Parathyroid adenoma (tissue), 2 donors: ENCODE data around the gene ZNF429.

ENCODE experiments used
- H2AFZ ChIP-seq: fragments of 300-600 bp; sonication (generic); one replicate; pipeline ENCODE4 v1.7.0; 2017; ENCODE audit warnings: antibody characterized with exemption, mild to moderate bottlenecking
- H3K27ac ChIP-seq: fragments of 300-600 bp; sonication (generic); one replicate; pipeline ENCODE4 v1.7.0; 2017
- H3K27me3 ChIP-seq: fragments of 300-600 bp; sonication (generic); one replicate; pipeline ENCODE4 v1.7.0; 2017; ENCODE audit warnings: low read length; ENCODE audit not compliant: control insufficient read depth, insufficient read depth
- H3K36me3 ChIP-seq: fragments of 300-600 bp; sonication (generic); one replicate; pipeline ENCODE4 v1.7.0; 2017; ENCODE audit warnings: low read length; ENCODE audit not compliant: control insufficient read depth, insufficient read depth
- H3K4me1 ChIP-seq: fragments of 300-600 bp; sonication (generic); one replicate; pipeline ENCODE4 v1.7.0; 2017; ENCODE audit warnings: control low read depth
- H3K4me2 ChIP-seq: fragments of 300-600 bp; sonication (generic); one replicate; pipeline ENCODE4 v1.7.0; 2017; ENCODE audit warnings: low read length
- H3K4me3 ChIP-seq: fragments of 300-600 bp; sonication (generic); one replicate; pipeline ENCODE4 v1.7.0; 2017; ENCODE audit warnings: low read depth, low read length
- H3K79me2 ChIP-seq: fragments of 300-600 bp; sonication (generic); one replicate; pipeline ENCODE4 v1.7.0; 2017; ENCODE audit warnings: control low read depth
- H3K9ac ChIP-seq: fragments of 300-600 bp; sonication (generic); one replicate; pipeline ENCODE4 v1.7.0; 2017; ENCODE audit warnings: mild to moderate bottlenecking
- H3K9me3 ChIP-seq: fragments of 300-600 bp; sonication (generic); one replicate; pipeline ENCODE4 v1.7.0; 2017; ENCODE audit warnings: low read length; ENCODE audit not compliant: control insufficient read depth
- CTCF ChIP-seq: fragments of 300-600 bp; sonication (generic); IDR thresholded peaks from one replicate; pipeline ENCODE4 v1.7.0; 2017; ENCODE audit warnings: antibody characterized with exemption, mild to moderate bottlenecking
- donor health status: primary hyperparathyroidism.

Gene ZNF429

GRCh38 chr19:21590867-21591266, 85.5 kb downstream of the ZNF429 start:
- Histone ChIP-seq H3K36me3 (no peaks in the 10 kb centered on the region), H3K4me3 (no peak overlapping the region)
- TF ChIP-seq CTCF: no peak

GRCh38 chr19:21593008-21593481, 87.6 kb downstream of the ZNF429 start:
- H3K79me2 ChIP-seq: no peaks in the 10 kb centered on the region
- H3K9me3 ChIP-seq: no peaks in the 10 kb centered on the region
- no peak for TF ChIP-seq CTCF
- no peaks in the 10 kb centered on the region for H3K4me1 ChIP-seq
- H2AFZ ChIP-seq: no peak overlapping the region
- H3K4me3 ChIP-seq: no peak overlapping the region
- H3K27me3 ChIP-seq: no peaks in the 10 kb centered on the region
- H3K36me3 ChIP-seq: no peaks in the 10 kb centered on the region
- no peak overlapping the region for H3K4me2 ChIP-seq
- no peak overlapping the region for H3K9ac ChIP-seq
- no peak overlapping the region for H3K27ac ChIP-seq

More at GRCh38 chr19:21590867-21591266, 85.5 kb downstream of the ZNF429 start:
- no peaks in the 10 kb centered on the region for H3K27me3 ChIP-seq
- H3K27ac ChIP-seq: no peak overlapping the region
- no peak overlapping the region for H3K9ac ChIP-seq
- H2AFZ ChIP-seq: no peak overlapping the region
- H3K9me3 ChIP-seq: no peaks in the 10 kb centered on the region
- no peak overlapping the region for H3K4me2 ChIP-seq
- no peaks in the 10 kb centered on the region for H3K79me2 ChIP-seq
- no peaks in the 10 kb centered on the region for H3K4me1 ChIP-seq

- H3K9ac ChIP-seq: no peak overlapping the region
- no peaks in the 10 kb centered on the region for H3K4me1 ChIP-seq
- H3K79me2 ChIP-seq: no peaks in the 10 kb centered on the region
- no peak overlapping the region for H2AFZ ChIP-seq
- no peak overlapping the region for H3K4me3 ChIP-seq
- no peak for TF ChIP-seq CTCF
- no peaks in the 10 kb centered on the region for H3K27me3 ChIP-seq
- H3K4me2 ChIP-seq: no peak overlapping the region
- no peak overlapping the region for H3K27ac ChIP-seq
- no peaks in the 10 kb centered on the region for H3K36me3 ChIP-seq
- no peaks in the 10 kb centered on the region for H3K9me3 ChIP-seq
Observed at GRCh38 chr19:21593502-21593901, 88.1 kb downstream of the ZNF429 start.

GRCh38 chr19:21593934-21594820, 88.8 kb downstream of the ZNF429 start:
- no peaks in the 10 kb centered on the region for H3K79me2 ChIP-seq
- no peak overlapping the region for H3K4me2 ChIP-seq
- no peak overlapping the region for H3K27ac ChIP-seq
- no peaks in the 10 kb centered on the region for H3K36me3 ChIP-seq
- H3K4me3 ChIP-seq: no peak overlapping the region
- no peak overlapping the region for H2AFZ ChIP-seq
- no peaks in the 10 kb centered on the region for H3K27me3 ChIP-seq
- H3K9me3 ChIP-seq: no peaks in the 10 kb centered on the region
- H3K4me1 ChIP-seq: no peaks in the 10 kb centered on the region
- no peak for TF ChIP-seq CTCF
- no peak overlapping the region for H3K9ac ChIP-seq
